Retinal pigment epithelial cell (primary cell): ENCODE data around the gene EPC1.

Experiments used
- DNase-seq: peaks from one replicate; pipeline ENCODE4 v3.0.0-alpha.2; 2010; ENCODE audit warnings: low read depth
- H3K4me3 ChIP-seq: 2 replicates; pipeline ENCODE4 v1.5.1; 2011; ENCODE audit warnings: mild to moderate bottlenecking, low read length, control low read depth, moderate library complexity
- CTCF ChIP-seq: conservative IDR thresholded peaks from 2 replicates; pipeline ENCODE4 v1.5.1; 2011; ENCODE audit warnings: low read depth, low read length, control low read depth, inconsistent platforms

The EPC1 gene

DNA sequence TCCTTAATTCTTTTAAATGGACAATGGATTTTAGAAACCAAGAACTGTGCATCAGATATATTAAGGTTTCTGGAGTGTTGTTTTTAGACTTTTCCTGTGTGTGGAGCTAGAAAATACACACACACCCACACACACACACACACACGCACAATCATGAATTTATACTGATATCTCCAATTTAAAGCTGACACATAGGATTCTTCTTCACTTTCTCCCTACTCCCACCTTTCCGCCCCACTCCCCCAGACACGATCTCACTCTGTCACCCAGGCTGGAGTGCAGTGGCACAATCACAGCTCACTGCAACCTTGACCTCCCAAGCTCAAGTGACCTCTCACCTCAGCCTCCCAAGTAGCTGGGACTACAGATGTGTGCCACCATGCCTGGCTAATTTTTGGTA is 100.3 kb downstream of the EPC1 start:
- no peak for TF ChIP-seq CTCF

GRCh38 chr10:32245760-32246159 is 101.2 kb downstream of the EPC1 start:
- no peak for DNase-seq
- H3K4me3 ChIP-seq, result no peak overlapping the region
- TF ChIP-seq CTCF, result no peak

More for the DNA sequence above, 100.3 kb downstream of the EPC1 start:
- no peak overlapping the region for H3K4me3 ChIP-seq
- DNase-seq, result no peak

- no peak overlapping the region for H3K4me3 ChIP-seq
- no peak for DNase-seq
- no peak for TF ChIP-seq CTCF
Measured at GRCh38 chr10:32244421-32245207, 102.3 kb downstream of the EPC1 start.

DNA sequence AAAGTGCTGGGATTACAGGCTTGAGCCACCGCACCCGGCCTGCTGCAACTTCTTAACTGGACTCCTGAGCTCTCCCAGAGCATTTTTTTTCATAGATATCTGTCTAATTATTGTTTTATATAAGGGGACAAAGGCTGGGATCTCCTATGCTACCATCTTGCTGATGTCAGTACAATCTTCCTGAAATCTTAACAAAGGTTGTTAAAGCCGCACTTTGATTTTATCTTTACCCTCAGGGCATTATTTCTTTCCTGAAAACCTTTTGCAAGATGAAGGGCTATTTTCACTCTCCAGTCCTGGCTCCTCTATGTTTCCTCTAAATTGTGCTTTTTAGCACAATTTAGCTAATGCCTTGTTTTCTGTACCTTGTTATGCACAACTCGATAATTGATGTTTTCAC is 102.9 kb downstream of the EPC1 start:
- H3K4me3 ChIP-seq, result no peak overlapping the region
- no peak for TF ChIP-seq CTCF
- no peak for DNase-seq

DNA sequence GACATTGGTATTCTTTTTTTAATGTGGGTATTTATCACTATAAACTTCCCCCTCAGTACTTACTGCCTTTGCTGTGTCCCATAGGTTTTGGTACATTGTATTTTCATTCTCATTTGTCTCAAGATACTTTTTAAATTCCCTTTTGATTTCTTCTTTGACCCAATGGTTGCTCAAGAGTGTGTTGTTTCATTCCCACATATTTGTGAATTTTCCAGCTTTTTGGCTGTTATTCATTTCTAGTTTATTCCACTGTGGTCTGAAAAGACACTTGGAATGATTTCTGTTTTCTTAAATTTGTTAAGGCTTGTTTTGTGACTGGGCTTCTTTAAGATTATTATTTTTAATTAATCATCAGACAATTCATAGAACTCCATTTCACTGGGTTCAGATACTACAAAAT is 105.0 kb downstream of the EPC1 start:
- no peak for TF ChIP-seq CTCF
- no peak overlapping the region for H3K4me3 ChIP-seq
- DNase-seq, result no peak

- no peak for DNase-seq
- H3K4me3 ChIP-seq, result no peak overlapping the region
- TF ChIP-seq CTCF, result no peak
Measured at GRCh38 chr10:32240471-32240870, 106.5 kb downstream of the EPC1 start.

GRCh38 chr10:32239769-32240168 is 107.2 kb downstream of the EPC1 start:
- H3K4me3 ChIP-seq, result no peak overlapping the region
- TF ChIP-seq CTCF, result no peak
- DNase-seq, result no peak
